Measurements from ENCODE around the gene CFI.
A peak's percentile ranks its signal among the peaks of the same experiment; 100 is the strongest.

CFI gene

GRCh38 chr4:109735566-109736365, 66.0 kb downstream of the CFI start:
- DNase-seq (ENCODE audit: extremely low spot score, insufficient read length, low read depth) (no peak), FAIRE-seq (no peak)

GRCh38 chr4:109733728-109734127, 68.1 kb downstream of the CFI start:
- DNase-seq (ENCODE audit: extremely low spot score, insufficient read length, low read depth): no peak

GRCh38 chr4:109730619-109731545, 70.9 kb downstream of the CFI start:
- no peak for DNase-seq (ENCODE audit: extremely low spot score, insufficient read length, low read depth)
- no peak for FAIRE-seq

More at GRCh38 chr4:109733728-109734127, 68.1 kb downstream of the CFI start:
- no peak for FAIRE-seq

GRCh38 chr4:109729718-109730618, 71.8 kb downstream of the CFI start, which contains the start of gene PLA2G12A:
Gene PLA2G12A (minus strand): TSS chr4:109730070. CDS start chr4:109729809, 261 bp downstream.
- peak; percentile 62 for FAIRE-seq
- peak; percentile 87 for DNase-seq (ENCODE audit: extremely low spot score, insufficient read length, low read depth)

GRCh38 chr4:109729117-109729717, 72.6 kb downstream of the CFI start:
- DNase-seq (ENCODE audit: extremely low spot score, insufficient read length, low read depth) (no peak), FAIRE-seq (peak; percentile 77)

- FAIRE-seq: no peak
- no peak for DNase-seq (ENCODE audit: extremely low spot score, insufficient read length, low read depth)
Observed at GRCh38 chr4:109728385-109728784, 73.4 kb downstream of the CFI start.

GRCh38 chr4:109723110-109723509, 78.7 kb downstream of the CFI start:
- DNase-seq (ENCODE audit: extremely low spot score, insufficient read length, low read depth) (no peak), FAIRE-seq (no peak)

GRCh38 chr4:109722357-109722756, 79.4 kb downstream of the CFI start:
- FAIRE-seq: peak; percentile 15
- no peak for DNase-seq (ENCODE audit: extremely low spot score, insufficient read length, low read depth)

GRCh38 chr4:109721033-109721432, 80.8 kb downstream of the CFI start:
- no peak for DNase-seq (ENCODE audit: extremely low spot score, insufficient read length, low read depth)
- FAIRE-seq: no peak

- DNase-seq (ENCODE audit: extremely low spot score, insufficient read length, low read depth) (no peak), FAIRE-seq (no peak)
Observed at GRCh38 chr4:109719604-109720003, 82.2 kb downstream of the CFI start.

- FAIRE-seq: no peak
- DNase-seq (ENCODE audit: extremely low spot score, insufficient read length, low read depth): no peak
Observed at GRCh38 chr4:109718759-109719158, 83.0 kb downstream of the CFI start.

GRCh38 chr4:109713500-109713899, 88.3 kb downstream of the CFI start:
- FAIRE-seq (no peak), DNase-seq (ENCODE audit: extremely low spot score, insufficient read length, low read depth) (no peak)

- FAIRE-seq: peak; percentile 63
Observed at GRCh38 chr4:109708990-109709389, 92.8 kb downstream of the CFI start.

GRCh38 chr4:109708435-109708834, 93.4 kb downstream of the CFI start:
- DNase-seq (ENCODE audit: extremely low spot score, insufficient read length, low read depth): no peak
- FAIRE-seq: no peak

More at GRCh38 chr4:109708990-109709389, 92.8 kb downstream of the CFI start:
- DNase-seq (ENCODE audit: extremely low spot score, insufficient read length, low read depth): no peak

GRCh38 chr4:109703664-109704361, 98.0 kb downstream of the CFI start:
- DNase-seq (ENCODE audit: extremely low spot score, insufficient read length, low read depth): no peak
- FAIRE-seq: no peak

GRCh38 chr4:109702950-109703663, 98.7 kb downstream of the CFI start, which contains the start of gene CASP6:
Gene CASP6 (minus strand): TSS chr4:109703445. CDS start chr4:109703395, 50 bp downstream.
- FAIRE-seq: peak; percentile 45

GRCh38 chr4:109701566-109702410, 100.0 kb downstream of the CFI start:
- no peak for FAIRE-seq
- DNase-seq (ENCODE audit: extremely low spot score, insufficient read length, low read depth): no peak

More at GRCh38 chr4:109702950-109703663, 98.7 kb downstream of the CFI start, which contains the start of gene CASP6:
- peak; percentile 68 for DNase-seq (ENCODE audit: extremely low spot score, insufficient read length, low read depth)

All from GM18507 (cell line).